Measurements from ENCODE around the gene GRAPL.
"Not testable (repeated sequence)": the region's sequence is repeated elsewhere in the genome, so short reads cannot be mapped to it uniquely, and the experiment has no call there.

The GRAPL gene

DNA sequence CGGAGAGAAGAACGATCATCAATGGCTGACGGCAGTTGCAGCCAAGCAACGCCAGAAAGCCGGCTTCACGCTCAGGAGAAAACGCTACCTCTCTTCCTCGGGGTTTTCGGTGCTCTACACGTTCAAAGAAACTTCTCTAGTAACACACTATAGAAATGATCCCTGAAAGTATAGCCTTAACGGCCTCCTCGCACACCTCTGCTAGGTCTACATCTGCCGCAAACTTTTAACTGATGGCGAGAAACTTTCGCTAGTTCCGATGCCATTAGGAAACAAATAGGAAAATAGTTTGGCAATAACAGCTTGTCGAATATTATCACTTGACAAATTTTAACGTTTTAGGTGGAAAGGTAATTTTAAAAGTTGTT, 14.9 kb upstream of the GRAPL start:
- H3K4me3 ChIP-seq (ENCODE audit: low read depth in 1 of 2, low read length in 2 of 2); H3K4me1 ChIP-seq (ENCODE audit: insufficient read depth, low read length); H3K27me3 ChIP-seq (ENCODE audit: control insufficient read depth in 1 of 2, insufficient read depth in 2 of 2, low read length in 2 of 2); H3K9ac ChIP-seq (ENCODE audit: low read length); H3K36me3 ChIP-seq (ENCODE audit: insufficient read depth, low read length); H3K9me3 ChIP-seq (ENCODE audit: low read length); H3K27ac ChIP-seq (ENCODE audit: low read depth, low read length): not testable (repeated sequence)

DNA sequence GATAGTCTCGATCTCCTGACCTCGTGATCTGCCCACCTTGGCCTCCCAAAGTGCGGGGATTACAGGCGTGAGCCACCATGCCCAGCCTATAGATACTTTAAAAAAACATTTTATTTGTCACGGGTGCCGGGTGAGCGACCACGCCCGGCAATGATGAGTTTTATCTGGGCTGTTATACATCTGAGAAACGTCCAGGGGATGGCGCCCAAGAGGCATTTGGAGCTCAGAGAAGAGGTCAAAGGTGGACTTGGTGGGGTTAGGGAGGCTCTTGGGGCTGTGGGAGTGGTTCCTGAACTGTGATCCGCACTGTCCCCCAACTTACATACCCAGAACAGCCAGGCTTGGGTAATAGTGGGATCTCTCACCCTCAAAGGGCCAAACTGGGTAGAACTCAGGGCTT, 8.7 kb upstream of the GRAPL start:
- not testable (repeated sequence) for H3K36me3 ChIP-seq (ENCODE audit: insufficient read depth, low read length); H3K9me3 ChIP-seq (ENCODE audit: low read length); H3K4me1 ChIP-seq (ENCODE audit: insufficient read depth, low read length); H3K27me3 ChIP-seq (ENCODE audit: control insufficient read depth in 1 of 2, insufficient read depth in 2 of 2, low read length in 2 of 2); H3K9ac ChIP-seq (ENCODE audit: low read length); H3K4me3 ChIP-seq (ENCODE audit: low read depth in 1 of 2, low read length in 2 of 2); H3K27ac ChIP-seq (ENCODE audit: low read depth, low read length)

DNA sequence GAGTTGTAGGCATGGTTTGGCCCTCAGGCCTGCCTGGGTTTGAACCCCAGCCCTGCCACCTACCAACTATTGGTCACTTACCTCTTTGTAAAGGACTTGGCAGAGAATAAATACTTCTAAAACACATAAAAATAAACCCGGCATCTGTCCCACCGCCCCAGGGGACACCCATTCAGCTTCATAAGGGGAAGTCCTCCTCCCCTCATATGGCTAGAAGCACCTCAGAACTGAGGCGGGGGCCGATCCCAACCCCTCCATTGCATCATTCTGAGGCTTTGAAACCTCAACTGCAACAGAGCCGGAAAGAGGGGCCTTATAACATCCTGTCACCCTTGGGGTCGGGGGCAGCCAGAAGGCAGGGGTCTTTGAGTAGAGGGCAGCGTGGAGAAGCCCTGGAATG, 2.1 kb upstream of the GRAPL start:
- not testable (repeated sequence) for H3K9ac ChIP-seq (ENCODE audit: low read length); H3K9me3 ChIP-seq (ENCODE audit: low read length)

DNA sequence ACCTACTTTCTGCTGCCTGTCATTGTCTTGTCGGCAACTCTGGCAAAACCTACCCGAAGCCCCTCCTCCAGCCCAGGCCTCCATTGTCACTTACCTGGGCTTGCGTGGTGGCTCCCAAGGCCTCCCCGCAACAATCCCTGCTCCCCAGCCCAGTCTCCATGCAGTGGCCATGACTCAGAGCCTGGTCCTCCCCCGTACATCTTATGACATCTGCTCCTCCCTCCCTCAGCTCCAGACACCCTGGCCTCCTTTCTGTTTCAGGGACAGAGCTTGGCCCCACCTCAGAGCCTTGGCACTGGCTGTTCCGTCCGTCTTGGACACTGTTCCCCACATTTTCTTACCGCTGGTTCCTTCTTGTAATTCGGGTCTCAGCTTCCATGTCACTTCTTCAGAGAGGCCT, 2.1 kb downstream of the GRAPL start:
- not testable (repeated sequence) for H3K4me3 ChIP-seq (ENCODE audit: low read depth in 1 of 2, low read length in 2 of 2); H3K27ac ChIP-seq (ENCODE audit: low read depth, low read length); H3K36me3 ChIP-seq (ENCODE audit: insufficient read depth, low read length); H3K27me3 ChIP-seq (ENCODE audit: control insufficient read depth in 1 of 2, insufficient read depth in 2 of 2, low read length in 2 of 2); H3K4me1 ChIP-seq (ENCODE audit: insufficient read depth, low read length); H3K9ac ChIP-seq (ENCODE audit: low read length); H3K9me3 ChIP-seq (ENCODE audit: low read length)

More for the DNA sequence above, 2.1 kb upstream of the GRAPL start:
- not testable (repeated sequence) for H3K4me3 ChIP-seq (ENCODE audit: low read depth in 1 of 2, low read length in 2 of 2); H3K27me3 ChIP-seq (ENCODE audit: control insufficient read depth in 1 of 2, insufficient read depth in 2 of 2, low read length in 2 of 2); H3K4me1 ChIP-seq (ENCODE audit: insufficient read depth, low read length); H3K27ac ChIP-seq (ENCODE audit: low read depth, low read length); H3K36me3 ChIP-seq (ENCODE audit: insufficient read depth, low read length)

DNA sequence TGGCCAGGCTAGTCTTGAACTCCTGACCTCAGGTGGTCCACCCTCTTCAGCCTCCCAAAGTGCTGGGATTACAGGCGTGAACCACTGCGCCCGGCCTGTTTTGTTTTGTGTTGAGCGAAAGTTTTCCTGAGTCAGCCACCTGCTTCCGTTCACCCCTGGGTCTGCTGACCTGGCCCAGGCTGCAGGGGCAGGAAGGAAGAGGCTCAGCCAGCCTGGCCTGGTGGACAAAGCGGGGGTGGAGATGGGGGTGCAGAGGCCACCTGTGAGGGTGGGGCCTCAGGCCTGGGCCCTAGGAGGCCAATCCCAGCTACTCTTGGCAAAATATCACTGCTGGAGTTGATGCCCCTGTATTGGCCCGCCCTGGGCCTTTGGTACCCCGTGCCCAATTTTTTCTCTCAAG, 3.7 kb downstream of the GRAPL start:
- H3K4me1 ChIP-seq (ENCODE audit: insufficient read depth, low read length); H3K27ac ChIP-seq (ENCODE audit: low read depth, low read length); H3K4me3 ChIP-seq (ENCODE audit: low read depth in 1 of 2, low read length in 2 of 2); H3K36me3 ChIP-seq (ENCODE audit: insufficient read depth, low read length); H3K9me3 ChIP-seq (ENCODE audit: low read length); H3K27me3 ChIP-seq (ENCODE audit: control insufficient read depth in 1 of 2, insufficient read depth in 2 of 2, low read length in 2 of 2); H3K9ac ChIP-seq (ENCODE audit: low read length): not testable (repeated sequence)

DNA sequence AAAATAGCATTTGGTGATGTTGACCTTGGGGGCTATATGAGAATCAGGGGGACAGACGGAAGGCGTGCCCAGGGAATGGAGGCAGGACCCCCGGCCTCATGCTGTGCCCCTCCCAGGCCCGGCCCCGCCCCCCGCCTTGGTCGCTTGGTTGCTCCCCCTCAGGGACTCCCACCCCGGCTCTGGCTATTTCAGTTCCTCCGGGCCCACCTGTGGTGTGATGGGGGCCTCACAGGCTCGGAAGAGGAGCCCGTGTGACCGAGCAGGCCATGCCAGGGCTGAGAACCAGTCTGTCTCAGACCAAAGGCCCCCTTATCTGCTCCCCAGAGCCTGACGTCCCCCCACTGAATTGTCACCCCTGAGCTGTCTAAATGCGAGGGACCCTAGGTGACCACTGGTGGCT, 4.4 kb downstream of the GRAPL start:
- H3K9ac ChIP-seq (ENCODE audit: low read length); H3K27me3 ChIP-seq (ENCODE audit: control insufficient read depth in 1 of 2, insufficient read depth in 2 of 2, low read length in 2 of 2); H3K9me3 ChIP-seq (ENCODE audit: low read length): not testable (repeated sequence)

DNA sequence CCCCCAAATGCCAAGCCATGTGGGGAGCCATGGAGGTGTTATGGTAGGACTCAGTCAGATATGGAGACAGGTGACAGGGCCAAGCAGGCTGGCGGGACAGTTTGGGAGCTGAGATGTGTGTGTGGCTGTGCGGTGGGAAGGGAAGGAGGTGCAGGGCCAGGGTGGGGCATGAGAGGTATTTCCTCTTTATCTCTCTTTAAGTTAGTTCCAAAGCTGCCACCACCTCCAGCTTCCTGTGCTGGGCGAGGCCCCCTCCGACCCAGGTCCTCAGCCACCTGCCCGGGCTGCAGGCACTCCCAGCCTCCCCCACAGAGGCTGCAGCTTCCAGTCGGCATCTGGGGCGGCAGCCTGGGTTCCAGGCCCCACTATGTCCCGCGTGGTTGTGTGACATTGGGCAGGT, 6.4 kb downstream of the GRAPL start:
- not testable (repeated sequence) for H3K27me3 ChIP-seq (ENCODE audit: control insufficient read depth in 1 of 2, insufficient read depth in 2 of 2, low read length in 2 of 2)

More for the DNA sequence above, 4.4 kb downstream of the GRAPL start:
- H3K4me3 ChIP-seq (ENCODE audit: low read depth in 1 of 2, low read length in 2 of 2); H3K4me1 ChIP-seq (ENCODE audit: insufficient read depth, low read length); H3K27ac ChIP-seq (ENCODE audit: low read depth, low read length); H3K36me3 ChIP-seq (ENCODE audit: insufficient read depth, low read length): not testable (repeated sequence)

DNA sequence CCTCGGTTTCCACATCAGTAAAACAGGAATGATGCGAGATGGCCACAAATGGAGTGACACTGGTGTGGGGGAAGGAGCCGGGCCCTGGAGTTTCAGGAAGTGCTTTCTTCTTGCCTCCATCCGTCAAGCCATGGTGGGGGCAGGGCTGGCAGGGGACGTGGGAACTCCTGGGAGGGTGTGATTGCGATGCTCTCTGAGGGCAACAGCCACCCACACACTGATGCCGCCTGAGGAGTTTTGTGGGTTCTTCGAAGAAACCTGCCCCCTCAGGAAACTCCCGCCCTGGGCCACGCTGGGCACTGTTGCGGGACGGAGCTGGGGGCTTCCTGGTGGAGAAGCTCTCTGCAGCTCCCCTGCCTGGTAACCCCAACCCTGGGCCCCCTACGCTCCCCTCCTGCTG, 8.0 kb downstream of the GRAPL start:
- not testable (repeated sequence) for H3K27ac ChIP-seq (ENCODE audit: low read depth, low read length); H3K27me3 ChIP-seq (ENCODE audit: control insufficient read depth in 1 of 2, insufficient read depth in 2 of 2, low read length in 2 of 2); H3K4me1 ChIP-seq (ENCODE audit: insufficient read depth, low read length); H3K4me3 ChIP-seq (ENCODE audit: low read depth in 1 of 2, low read length in 2 of 2); H3K9me3 ChIP-seq (ENCODE audit: low read length); H3K36me3 ChIP-seq (ENCODE audit: insufficient read depth, low read length); H3K9ac ChIP-seq (ENCODE audit: low read length)

More for the DNA sequence above, 6.4 kb downstream of the GRAPL start:
- not testable (repeated sequence) for H3K4me1 ChIP-seq (ENCODE audit: insufficient read depth, low read length); H3K4me3 ChIP-seq (ENCODE audit: low read depth in 1 of 2, low read length in 2 of 2); H3K9ac ChIP-seq (ENCODE audit: low read length); H3K36me3 ChIP-seq (ENCODE audit: insufficient read depth, low read length); H3K27ac ChIP-seq (ENCODE audit: low read depth, low read length); H3K9me3 ChIP-seq (ENCODE audit: low read length)

DNA sequence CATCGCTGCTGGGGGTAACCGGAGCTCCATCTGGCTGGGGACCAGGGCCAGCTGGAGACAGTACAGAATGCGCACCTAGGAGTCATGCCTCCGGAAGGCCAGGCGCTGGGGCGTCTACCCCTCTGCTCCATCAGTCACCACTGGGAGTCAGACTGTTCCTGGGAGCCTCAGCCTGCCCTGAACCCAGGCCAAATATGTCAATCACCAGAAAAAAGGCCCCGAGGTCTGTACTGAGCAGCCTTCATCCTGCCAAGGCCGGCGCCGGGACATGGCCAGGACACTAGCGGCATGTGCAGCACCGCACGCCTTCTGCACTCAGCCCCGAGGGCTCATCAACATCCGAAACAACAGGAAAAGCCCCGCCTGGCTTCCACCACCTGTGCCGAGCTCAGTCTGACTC, 8.7 kb downstream of the GRAPL start:
- not testable (repeated sequence) for H3K27me3 ChIP-seq (ENCODE audit: control insufficient read depth in 1 of 2, insufficient read depth in 2 of 2, low read length in 2 of 2); H3K27ac ChIP-seq (ENCODE audit: low read depth, low read length); H3K4me3 ChIP-seq (ENCODE audit: low read depth in 1 of 2, low read length in 2 of 2); H3K36me3 ChIP-seq (ENCODE audit: insufficient read depth, low read length); H3K9me3 ChIP-seq (ENCODE audit: low read length); H3K4me1 ChIP-seq (ENCODE audit: insufficient read depth, low read length); H3K9ac ChIP-seq (ENCODE audit: low read length)

DNA sequence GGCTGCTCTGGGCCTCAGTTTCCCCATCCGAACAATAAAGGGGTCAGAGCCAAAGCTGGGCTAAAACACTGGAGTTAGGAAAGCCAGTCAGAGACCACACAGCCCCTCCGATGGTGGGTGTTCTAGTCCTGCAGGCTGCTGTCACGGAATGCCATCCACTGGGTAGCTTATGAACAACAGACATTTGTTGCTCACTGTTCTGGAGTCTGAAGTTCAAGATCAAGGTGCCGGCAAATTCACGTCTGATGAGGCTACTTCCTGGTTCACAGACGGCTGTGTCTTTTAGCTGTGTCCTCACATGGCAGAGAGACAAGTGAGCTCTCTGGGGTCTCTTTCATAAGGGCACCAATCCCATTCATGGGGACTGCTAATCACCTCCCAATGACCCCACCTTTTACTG, 9.2 kb downstream of the GRAPL start:
- H3K36me3 ChIP-seq (ENCODE audit: insufficient read depth, low read length); H3K4me1 ChIP-seq (ENCODE audit: insufficient read depth, low read length); H3K27me3 ChIP-seq (ENCODE audit: control insufficient read depth in 1 of 2, insufficient read depth in 2 of 2, low read length in 2 of 2); H3K9me3 ChIP-seq (ENCODE audit: low read length); H3K9ac ChIP-seq (ENCODE audit: low read length); H3K4me3 ChIP-seq (ENCODE audit: low read depth in 1 of 2, low read length in 2 of 2); H3K27ac ChIP-seq (ENCODE audit: low read depth, low read length): not testable (repeated sequence)

DNA sequence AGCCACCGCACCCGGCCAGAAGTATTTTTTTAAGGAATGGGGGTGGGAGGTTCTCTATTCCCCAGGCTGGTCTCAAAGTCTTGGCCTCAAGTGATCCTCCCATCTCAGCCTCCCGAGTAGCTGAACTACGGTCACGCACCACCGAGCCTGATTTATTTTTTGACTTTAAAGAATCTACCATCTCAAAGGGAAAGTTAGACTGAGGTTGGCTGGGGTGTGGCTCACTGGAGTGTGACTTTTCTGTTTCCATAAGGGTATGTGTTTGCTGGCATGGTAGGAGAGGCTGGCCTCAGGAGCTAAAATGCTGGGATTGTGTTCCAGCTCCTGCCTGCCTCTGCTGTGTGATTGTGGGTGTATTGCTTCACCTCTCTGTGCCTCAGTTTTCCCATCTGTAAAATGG, 10.6 kb downstream of the GRAPL start:
- H3K9me3 ChIP-seq (ENCODE audit: low read length); H3K27ac ChIP-seq (ENCODE audit: low read depth, low read length); H3K9ac ChIP-seq (ENCODE audit: low read length); H3K27me3 ChIP-seq (ENCODE audit: control insufficient read depth in 1 of 2, insufficient read depth in 2 of 2, low read length in 2 of 2); H3K36me3 ChIP-seq (ENCODE audit: insufficient read depth, low read length); H3K4me1 ChIP-seq (ENCODE audit: insufficient read depth, low read length); H3K4me3 ChIP-seq (ENCODE audit: low read depth in 1 of 2, low read length in 2 of 2): not testable (repeated sequence)

DNA sequence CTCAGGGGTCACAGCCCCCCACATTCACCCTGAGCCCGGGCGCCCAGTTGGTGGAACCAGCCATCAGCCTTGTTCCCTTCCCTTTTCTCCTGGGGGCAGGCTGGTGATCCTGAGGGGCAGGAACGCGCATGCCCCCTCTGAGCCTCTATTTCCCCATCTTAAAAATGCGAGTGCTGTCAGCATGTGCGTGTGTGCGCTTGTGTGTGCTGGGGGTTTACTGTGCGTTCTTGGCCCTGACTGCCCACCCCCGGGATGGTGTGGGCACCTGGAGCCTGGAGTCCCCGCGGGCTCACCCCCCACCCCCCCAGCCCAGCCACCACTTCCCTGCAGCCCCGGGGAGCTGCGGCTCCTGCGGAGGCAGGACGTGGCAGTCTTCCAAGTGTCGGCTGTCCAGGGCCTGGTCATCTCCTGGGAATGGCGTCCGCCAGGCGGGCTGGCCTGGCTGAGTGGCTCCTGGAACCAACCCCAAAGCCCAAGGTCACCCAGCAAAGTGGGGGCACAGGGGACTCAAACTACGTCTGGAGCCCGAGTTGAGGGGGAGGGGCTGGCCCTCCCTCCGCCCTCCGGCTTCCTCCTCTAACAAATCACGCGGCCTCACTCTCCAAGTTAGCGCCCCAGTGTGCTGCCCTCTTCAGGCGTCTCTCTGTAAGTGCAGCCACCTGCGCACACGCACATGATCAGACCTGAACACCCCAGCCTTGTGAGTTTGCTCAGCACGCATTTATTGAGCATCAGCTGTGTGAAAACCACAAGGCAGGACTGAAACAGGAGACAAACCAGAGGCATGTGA, 14.2 kb downstream of the GRAPL start:
- H3K4me1 ChIP-seq (ENCODE audit: insufficient read depth, low read length); H3K9ac ChIP-seq (ENCODE audit: low read length); H3K27me3 ChIP-seq (ENCODE audit: control insufficient read depth in 1 of 2, insufficient read depth in 2 of 2, low read length in 2 of 2); H3K27ac ChIP-seq (ENCODE audit: low read depth, low read length); H3K9me3 ChIP-seq (ENCODE audit: low read length); H3K4me3 ChIP-seq (ENCODE audit: low read depth in 1 of 2, low read length in 2 of 2); H3K36me3 ChIP-seq (ENCODE audit: insufficient read depth, low read length): not testable (repeated sequence)

All from muscle layer of colon (tissue), 2 donors.